Cardiac muscle cell (in vitro differentiated cells and primary cell): ENCODE data around the gene ACER3. TPM values are rescaled to one million over a fixed set of nuclear protein-coding genes. Genes with fewer than 3 reads are reported as not detected.

Experiments
- DNase-seq, 2 donors: peaks; one replicate each; pipeline versions ENCODE4 v3.0.0 to v3.0.0-alpha.2; 2010 to 2017; ENCODE audit warnings: low read depth in 1 of 2, low spot score in 1 of 2
- H3K27ac ChIP-seq: fragments of 200-600 bp; sonication (generic); 2 replicates; pipeline ENCODE4 v1.5.1; 2016
- H3K27me3 ChIP-seq: fragments of 200-600 bp; sonication (generic); 2 replicates; pipeline ENCODE4 v1.6.0; 2016; ENCODE audit warnings: control low read depth
- H3K36me3 ChIP-seq: fragments of 200-600 bp; sonication (generic); 2 replicates; pipeline ENCODE4 v1.5.1; 2016; ENCODE audit warnings: control low read depth
- H3K4me1 ChIP-seq: fragments of 200-600 bp; sonication (generic); 2 replicates; pipeline ENCODE4 v1.8.1; 2017; ENCODE audit warnings: low read depth, mild to moderate bottlenecking, mixed run types
- H3K4me3 ChIP-seq: fragments of 200-600 bp; sonication (generic); 2 replicates; pipeline ENCODE4 v1.5.1; 2016; ENCODE audit warnings: mild to moderate bottlenecking
- H3K9me3 ChIP-seq: fragments of 200-600 bp; sonication (generic); 2 replicates; pipeline ENCODE4 v1.5.1; 2017; ENCODE audit warnings: low read depth, mild to moderate bottlenecking, control low read depth
- CTCF ChIP-seq: IDR thresholded peaks from 2 replicates; pipeline ENCODE4 v1.5.1; 2012; ENCODE audit warnings: low read depth, mild to moderate bottlenecking, low read length
- polyA plus RNA-seq: library from polyadenylated mRNA; unstranded; fragments of >200 nt; fragmentation: Nextera tagmentation; extraction: Ambion mirVana; gene quantifications from 2 replicates; pipeline ENCODE4 v1.2.1, GENCODE V29; 2016
- total RNA-seq: library from RNA; depleted of rRNA; stranded (reverse); fragments of >200 nt; gene quantifications from 2 replicates; pipeline ENCODE4 v1.2.3, GENCODE V29; 2016

ACER3 gene
- total and polyA plus RNA-seq, 2 experiments from 2014 or later: 5.6 to 9.8 TPM

- no peaks in the 10 kb centered on the region for H3K27me3 ChIP-seq
- H3K36me3 ChIP-seq: no peaks in the 10 kb centered on the region
- TF ChIP-seq CTCF: no peak
- no peak overlapping the region for H3K4me3 ChIP-seq
- H3K27ac ChIP-seq: no peak overlapping the region
- no peaks in the 10 kb centered on the region for H3K9me3 ChIP-seq
- no peaks in the 10 kb centered on the region for H3K4me1 ChIP-seq
- no peak for DNase-seq
These were observed 165.5 kb downstream of the ACER3 start for GRCh38 chr11:77026221-77026620.

DNA sequence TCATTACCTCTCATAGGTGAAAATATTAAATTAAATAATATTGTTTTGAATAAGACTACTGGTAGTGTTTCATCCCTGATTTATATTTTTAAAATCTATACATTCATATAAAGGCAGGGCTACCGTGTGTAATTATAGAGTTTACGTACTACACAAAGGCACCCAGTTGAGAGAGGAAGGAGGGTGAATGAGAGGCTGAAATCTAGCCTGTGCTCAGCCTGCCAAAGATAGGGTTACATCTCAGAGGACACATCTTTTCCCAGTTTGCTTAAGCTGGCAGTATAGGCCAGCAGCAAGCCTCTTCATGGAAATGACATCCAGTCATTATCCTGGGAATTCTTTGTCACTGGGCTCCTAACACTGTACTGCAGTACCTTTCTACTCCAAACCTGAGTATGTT is 166.0 kb downstream of the ACER3 start:
- DNase-seq: no peak
- no peak overlapping the region for H3K27ac ChIP-seq

DNA sequence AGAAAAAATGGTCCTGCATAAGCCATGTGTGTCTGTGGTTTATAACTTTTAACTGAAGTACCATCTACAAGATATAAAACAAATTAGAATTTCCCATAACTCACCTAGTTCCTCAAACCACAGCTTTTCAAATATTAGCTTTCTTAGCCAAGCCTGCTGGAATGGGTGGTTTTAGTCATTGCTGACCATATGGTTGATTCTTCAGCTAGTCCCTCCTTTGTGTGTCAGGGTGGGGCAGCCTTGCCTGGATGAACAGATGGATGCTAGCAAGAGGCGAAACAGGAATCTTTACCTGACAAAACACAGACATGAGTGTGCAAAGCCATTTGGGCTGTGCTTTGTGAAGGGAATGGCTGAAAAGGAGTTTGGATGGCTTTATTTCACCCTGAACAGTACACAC is 166.6 kb downstream of the ACER3 start:
- H3K9me3 ChIP-seq: no peaks in the 10 kb centered on the region
- TF ChIP-seq CTCF: no peak
- H3K27me3 ChIP-seq: no peaks in the 10 kb centered on the region
- H3K4me1 ChIP-seq: no peaks in the 10 kb centered on the region
- H3K27ac ChIP-seq: no peak overlapping the region
- H3K4me3 ChIP-seq: no peak overlapping the region
- H3K36me3 ChIP-seq: no peaks in the 10 kb centered on the region
- DNase-seq: no peak

More for the DNA sequence above, 166.0 kb downstream of the ACER3 start:
- no peak overlapping the region for H3K4me3 ChIP-seq
- H3K27me3 ChIP-seq: no peaks in the 10 kb centered on the region
- H3K4me1 ChIP-seq: no peaks in the 10 kb centered on the region
- no peaks in the 10 kb centered on the region for H3K36me3 ChIP-seq
- H3K9me3 ChIP-seq: no peaks in the 10 kb centered on the region
- no peak for TF ChIP-seq CTCF

GRCh38 chr11:77029829-77030228 is 169.1 kb downstream of the ACER3 start:
- no peak for DNase-seq
- no peaks in the 10 kb centered on the region for H3K36me3 ChIP-seq
- H3K9me3 ChIP-seq: no peaks in the 10 kb centered on the region
- no peak overlapping the region for H3K27ac ChIP-seq
- no peak for TF ChIP-seq CTCF
- no peaks in the 10 kb centered on the region for H3K27me3 ChIP-seq
- H3K4me1 ChIP-seq: no peaks in the 10 kb centered on the region
- H3K4me3 ChIP-seq: no peak overlapping the region

GRCh38 chr11:77030834-77031414 is 170.2 kb downstream of the ACER3 start:
- Histone ChIP-seq H3K27me3 (no peaks in the 10 kb centered on the region), H3K4me1 (no peaks in the 10 kb centered on the region), H3K4me3 (no peak overlapping the region), H3K27ac (no peak overlapping the region), H3K36me3 (no peaks in the 10 kb centered on the region), H3K9me3 (no peaks in the 10 kb centered on the region)
- no peak for DNase-seq
- no peak for TF ChIP-seq CTCF
